SJSA1 (cell line): ENCODE measurements around the gene LPP. TPM values are rescaled to one million over a fixed set of nuclear protein-coding genes. Genes with fewer than 3 reads are reported as not detected.

ENCODE experiments used
- DNase-seq, 2 experiments: peaks; one replicate each; pipeline ENCODE4 v3.0.0-alpha.2; 2015 to 2020; ENCODE audit warnings: low spot score in 2 of 2, low read depth in 1 of 2
- H3K27ac ChIP-seq: fragments of 250-450 bp; sonication (Bioruptor Pico); 2 replicates; pipeline ENCODE4 v1.5.1; 2020; ENCODE audit warnings: mild to moderate bottlenecking, moderate library complexity
- H3K27me3 ChIP-seq: fragments of 250-450 bp; sonication (Bioruptor Pico); replicated peaks from 2 replicates; pipeline ENCODE4 v1.5.1; 2020; ENCODE audit warnings: mild to moderate bottlenecking, moderate library complexity
- H3K36me3 ChIP-seq: fragments of 250-450 bp; sonication (Bioruptor Pico); 2 replicates; pipeline ENCODE4 v1.5.1; 2020; ENCODE audit warnings: mild to moderate bottlenecking
- H3K4me1 ChIP-seq: fragments of 250-450 bp; sonication (Bioruptor Pico); replicated peaks from 2 replicates; pipeline ENCODE4 v1.6.1; 2021; ENCODE audit warnings: mild to moderate bottlenecking
- H3K4me3 ChIP-seq: fragments of 250-450 bp; sonication (Bioruptor Pico); 2 replicates; pipeline ENCODE4 v1.5.1; 2020; ENCODE audit warnings: mild to moderate bottlenecking
- H3K9me3 ChIP-seq: fragments of 250-450 bp; sonication (Bioruptor Pico); replicated peaks from 2 replicates; pipeline ENCODE4 v1.5.1; 2020; ENCODE audit warnings: mild to moderate bottlenecking
- total RNA-seq: library from RNA; depleted of rRNA; stranded (reverse); fragments of >200 nt; shearing (Covaris generic); gene quantifications from 2 replicates; pipeline ENCODE4 v1.2.3, GENCODE V29; 2014

Gene LPP
- total RNA-seq, 1 experiment from 2014 or later, result 132 TPM

- no peak overlapping the region for H3K4me3 ChIP-seq
- H3K27ac ChIP-seq, result no peak overlapping the region
- DNase-seq, result no peak
Observed at GRCh38 chr3:188914552-188914951, 760.6 kb downstream of the LPP start.

GRCh38 chr3:188915127-188915526, 761.2 kb downstream of the LPP start:
- Histone ChIP-seq H3K4me3 (no peak overlapping the region), H3K36me3 (peaks cover 9% of the 10 kb centered on the region; the same call in 1 of the 2 replicates), H3K27me3 (no peaks in the 10 kb centered on the region), H3K27ac (no peak overlapping the region), H3K9me3 (no peaks in the 10 kb centered on the region), H3K4me1 (peaks cover 7% of the 10 kb centered on the region; the same call in 1 of the 2 replicates)
- DNase-seq, result no peak

More at GRCh38 chr3:188914552-188914951, 760.6 kb downstream of the LPP start:
- Histone ChIP-seq H3K36me3 (peaks cover 10% of the 10 kb centered on the region; the same call in 1 of the 2 replicates), H3K4me1 (peaks cover 7% of the 10 kb centered on the region; the same call in 1 of the 2 replicates), H3K27me3 (no peaks in the 10 kb centered on the region), H3K9me3 (no peaks in the 10 kb centered on the region)

GRCh38 chr3:188916934-188917401, 763.0 kb downstream of the LPP start:
- Histone ChIP-seq H3K27ac (no peak overlapping the region), H3K36me3 (peaks cover 6% of the 10 kb centered on the region; the same call in 1 of the 2 replicates), H3K9me3 (no peaks in the 10 kb centered on the region), H3K4me1 (peaks cover 7% of the 10 kb centered on the region; the same call in 1 of the 2 replicates), H3K4me3 (no peak overlapping the region), H3K27me3 (no peaks in the 10 kb centered on the region)
- no peak for DNase-seq

GRCh38 chr3:188918093-188918492, 764.1 kb downstream of the LPP start:
- Histone ChIP-seq H3K27me3 (no peaks in the 10 kb centered on the region), H3K27ac (no peak overlapping the region), H3K36me3 (peaks cover 5% of the 10 kb centered on the region; the same call in 1 of the 2 replicates), H3K9me3 (no peaks in the 10 kb centered on the region), H3K4me3 (no peak overlapping the region), H3K4me1 (peaks cover 7% of the 10 kb centered on the region; the same call in 1 of the 2 replicates)
- no peak for DNase-seq

- H3K36me3 ChIP-seq, result no peaks in the 10 kb centered on the region; the same call in 1 of the 2 replicates
- H3K4me3 ChIP-seq, result no peak overlapping the region
- H3K9me3 ChIP-seq, result no peaks in the 10 kb centered on the region
- no peak for DNase-seq
- H3K27ac ChIP-seq, result no peak overlapping the region
- no peaks in the 10 kb centered on the region for H3K27me3 ChIP-seq
- H3K4me1 ChIP-seq, result peaks cover 17% of the 10 kb centered on the region
Observed at GRCh38 chr3:188923671-188924070, 769.7 kb downstream of the LPP start.

GRCh38 chr3:188925376-188925775, 771.4 kb downstream of the LPP start:
- Histone ChIP-seq H3K4me3 (no peak overlapping the region), H3K4me1 (peaks cover 17% of the 10 kb centered on the region), H3K27me3 (no peaks in the 10 kb centered on the region), H3K36me3 (no peaks in the 10 kb centered on the region), H3K27ac (no peak overlapping the region), H3K9me3 (no peaks in the 10 kb centered on the region)
- no peak for DNase-seq

GRCh38 chr3:188926111-188926510, 772.2 kb downstream of the LPP start:
- DNase-seq, result peak in 1 of 2 experiments; percentile 50
- H3K4me1 ChIP-seq, result peaks cover 17% of the 10 kb centered on the region

GRCh38 chr3:188926741-188927511, 773.0 kb downstream of the LPP start:
- no peak for DNase-seq
- Histone ChIP-seq H3K4me1 (peaks cover 17% of the 10 kb centered on the region), H3K36me3 (no peaks in the 10 kb centered on the region), H3K27me3 (no peaks in the 10 kb centered on the region), H3K9me3 (no peaks in the 10 kb centered on the region), H3K27ac (no peak overlapping the region), H3K4me3 (no peak overlapping the region)

More at GRCh38 chr3:188926111-188926510, 772.2 kb downstream of the LPP start:
- Histone ChIP-seq H3K9me3 (no peaks in the 10 kb centered on the region), H3K4me3 (no peak overlapping the region), H3K27ac (peak overlapping the region; percentile 2; the same call in 1 of the 2 replicates), H3K36me3 (no peaks in the 10 kb centered on the region), H3K27me3 (no peaks in the 10 kb centered on the region)

- H3K36me3 ChIP-seq, result no peaks in the 10 kb centered on the region
- no peak overlapping the region for H3K4me3 ChIP-seq
Observed at GRCh38 chr3:188927971-188928370, 774.0 kb downstream of the LPP start.

GRCh38 chr3:188929137-188929536, 775.2 kb downstream of the LPP start:
- no peaks in the 10 kb centered on the region for H3K36me3 ChIP-seq
- H3K27ac ChIP-seq, result no peak overlapping the region
- H3K9me3 ChIP-seq, result no peaks in the 10 kb centered on the region
- H3K4me1 ChIP-seq, result peaks cover 22% of the 10 kb centered on the region
- no peak overlapping the region for H3K4me3 ChIP-seq
- DNase-seq, result no peak
- H3K27me3 ChIP-seq, result no peaks in the 10 kb centered on the region

More at GRCh38 chr3:188927971-188928370, 774.0 kb downstream of the LPP start:
- no peaks in the 10 kb centered on the region for H3K27me3 ChIP-seq
- peaks cover 21% of the 10 kb centered on the region for H3K4me1 ChIP-seq
- H3K9me3 ChIP-seq, result no peaks in the 10 kb centered on the region
- no peak for DNase-seq
- H3K27ac ChIP-seq, result no peak overlapping the region

- Histone ChIP-seq H3K9me3 (no peaks in the 10 kb centered on the region), H3K4me1 (peaks cover 19% of the 10 kb centered on the region), H3K36me3 (no peaks in the 10 kb centered on the region), H3K4me3 (no peak overlapping the region), H3K27ac (no peak overlapping the region), H3K27me3 (no peaks in the 10 kb centered on the region)
- no peak for DNase-seq
Observed at GRCh38 chr3:188931036-188931435, 777.1 kb downstream of the LPP start.

GRCh38 chr3:188931531-188931930, 777.6 kb downstream of the LPP start:
- no peak for DNase-seq
- no peaks in the 10 kb centered on the region for H3K27me3 ChIP-seq
- H3K9me3 ChIP-seq, result no peaks in the 10 kb centered on the region
- no peaks in the 10 kb centered on the region for H3K36me3 ChIP-seq
- no peak overlapping the region for H3K4me3 ChIP-seq
- no peak overlapping the region for H3K27ac ChIP-seq
- H3K4me1 ChIP-seq, result peaks cover 14% of the 10 kb centered on the region

- Histone ChIP-seq H3K27me3 (no peaks in the 10 kb centered on the region), H3K9me3 (no peaks in the 10 kb centered on the region), H3K4me1 (peaks cover 19% of the 10 kb centered on the region), H3K4me3 (no peak overlapping the region), H3K36me3 (no peaks in the 10 kb centered on the region), H3K27ac (no peak overlapping the region)
- DNase-seq, result no peak
Observed at GRCh38 chr3:188934989-188935388, 781.0 kb downstream of the LPP start.

GRCh38 chr3:188936597-188937107, 782.7 kb downstream of the LPP start:
- Histone ChIP-seq H3K27me3 (no peaks in the 10 kb centered on the region), H3K9me3 (no peaks in the 10 kb centered on the region), H3K36me3 (no peaks in the 10 kb centered on the region), H3K4me1 (peaks cover 19% of the 10 kb centered on the region), H3K4me3 (no peak overlapping the region), H3K27ac (peak overlapping the region; percentile 13; the same call in 1 of the 2 replicates)
- DNase-seq, result no peak
